Stomach (tissue), 9 donors: Measurements from ENCODE around the gene S100A3. TPM values are rescaled to one million over a fixed set of nuclear protein-coding genes. Genes with fewer than 3 reads are reported as not detected.

ENCODE experiments used
- DNase-seq, 2 donors: peaks; one replicate each; pipeline versions ENCODE4 v3.0.0 to v3.0.0-alpha.2; 2013 to 2019
- H3K27ac ChIP-seq, 5 donors: fragments of 200-600 bp in 4 of 5; sonication (generic) in 4 of 5; one replicate each; pipeline ENCODE4 v1.5.1; 2013 to 2019; ENCODE audit warnings: mild to moderate bottlenecking in 1 of 5, moderate library complexity in 1 of 5
- H3K27me3 ChIP-seq, 3 donors: fragments of 200-600 bp; sonication (generic); one replicate each; pipeline ENCODE4 v1.5.1; 2017 to 2019; ENCODE audit warnings: mixed run types in 1 of 3
- H3K36me3 ChIP-seq, 4 donors: fragments of 200-600 bp; sonication (generic); 1 replicate in 3 of 4; 2 replicates in 1 of 4; pipeline ENCODE4 v1.5.1; 2016 to 2019
- H3K4me1 ChIP-seq, 4 donors: fragments of 200-600 bp; sonication (generic); one replicate each; pipeline ENCODE4 v1.5.1; 2016 to 2019
- H3K4me3 ChIP-seq, 4 donors: fragments of 200-600 bp; sonication (generic) in 3 of 4; one replicate each; pipeline ENCODE4 v1.5.1; 2016 to 2019; ENCODE audit warnings: mild to moderate bottlenecking in 1 of 4
- H3K9me3 ChIP-seq, 4 donors: fragments of 200-600 bp; sonication (generic); one replicate each; pipeline ENCODE4 v1.5.1; 2016 to 2019
- EP300 ChIP-seq: sonication (generic); formaldehyde crosslinking; IDR thresholded peaks from one replicate; pipeline ENCODE4 v1.6.1; 2017; ENCODE audit warnings: antibody characterized with exemption
- POLR2A ChIP-seq, 4 donors: fragments of 450-650 bp; IDR thresholded peaks; one replicate each; pipeline ENCODE4 v1.6.1; 2016; ENCODE audit warnings: antibody characterized with exemption in 4 of 4, control low read depth in 2 of 4, mild to moderate bottlenecking in 1 of 4, moderate library complexity in 1 of 4
- POLR2AphosphoS5 ChIP-seq, 3 donors: sonication (generic); formaldehyde crosslinking; IDR thresholded peaks; one replicate each; pipeline ENCODE4 v1.6.1; 2016; ENCODE audit warnings: antibody characterized with exemption in 3 of 3
- WGBS, 5 donors: extraction: QIAGEN DNeasy Blood & Tissue Kit in 3 of 5; methylation state at CpG; one replicate each; pipeline versions ENCODE4 v1.1.5 to v1.1.7; 2013 to 2018; 5-methylcytosine and 5-hydroxymethylcytosine counted together
- intact Hi-C: fragments of 100-400 bp; cut with DNase I; formaldehyde crosslinking; loops from one replicate; pipeline ENCODE4 v1.15.1; 2023; ENCODE audit warnings: low total_unique reads
- polyA plus RNA-seq, 3 donors: library from polyadenylated mRNA; stranded (reverse); fragments of 200-250 nt; gene quantifications; one replicate each; pipeline ENCODE4 v1.2.3, GENCODE V29; 2013
- total RNA-seq, 5 donors: library from RNA; depleted of rRNA; stranded (reverse); fragments of >200 nt; gene quantifications; one replicate each; pipeline versions ENCODE4 v1.1.0 to v1.2.3, GENCODE V29; 2014 to 2016
- TF ChIP-seq, protein P1 (sequence below), 7 experiments: fragments of 450-650 bp in 4 of 7; fragments of 200-600 bp in 3 of 7; sonication (generic) in 3 of 7; IDR thresholded peaks; one replicate each; pipeline ENCODE4 v1.5.1; 2016 to 2019; ENCODE audit warnings: antibody characterized with exemption in 7 of 7, control low read depth in 2 of 7, mild to moderate bottlenecking in 1 of 7
- donor health status: healthy with polysubstance abuse.
- donor health status: Bipolar disorder and iron deficiency.
- donor health status: healthy.

S100A3 gene
- total and polyA plus RNA-seq, 8 donors, result 2.6 to 15.0 (median 5.4) TPM; not detected in 5

DNA sequence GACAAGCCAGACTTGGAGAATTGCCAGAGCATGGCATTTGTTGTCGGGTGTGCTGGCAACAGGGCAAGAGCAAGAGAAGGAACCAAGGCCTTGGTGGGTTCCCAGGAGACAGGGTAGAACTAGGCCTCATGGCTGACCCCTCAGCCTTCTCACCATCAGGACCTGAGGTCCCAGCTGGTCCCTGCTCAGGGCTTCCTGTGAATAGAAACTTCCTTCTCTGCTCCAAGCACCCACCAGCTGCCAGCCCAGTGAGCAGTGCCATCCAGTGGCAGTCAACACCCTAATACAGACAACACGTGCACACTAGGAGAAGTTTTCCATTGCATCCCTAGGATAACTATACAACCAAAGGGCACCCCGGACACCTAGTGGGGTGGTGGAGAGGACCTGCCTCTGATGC lies 36.0 kb downstream of the S100A3 start:
- 51 to 72% (median 63%) methylated on average over 3 of the region's 3 CpGs for WGBS, 5 donors
- Histone ChIP-seq H3K4me3 (no peak overlapping the region), H3K9me3 (no peaks in the 10 kb centered on the region), H3K4me1 (peaks cover 12 to 29% (median 13%) of the 10 kb centered on the region in 4 donors), H3K27me3 (no peaks in the 10 kb centered on the region), H3K27ac (no peak overlapping the region), H3K36me3 (no peaks in the 10 kb centered on the region)
- TF ChIP-seq EP300 (no peak), POLR2AphosphoS5 (IDR thresholded peaks at IDR 0.05) (no peak)
- TF ChIP-seq, protein P1, sequence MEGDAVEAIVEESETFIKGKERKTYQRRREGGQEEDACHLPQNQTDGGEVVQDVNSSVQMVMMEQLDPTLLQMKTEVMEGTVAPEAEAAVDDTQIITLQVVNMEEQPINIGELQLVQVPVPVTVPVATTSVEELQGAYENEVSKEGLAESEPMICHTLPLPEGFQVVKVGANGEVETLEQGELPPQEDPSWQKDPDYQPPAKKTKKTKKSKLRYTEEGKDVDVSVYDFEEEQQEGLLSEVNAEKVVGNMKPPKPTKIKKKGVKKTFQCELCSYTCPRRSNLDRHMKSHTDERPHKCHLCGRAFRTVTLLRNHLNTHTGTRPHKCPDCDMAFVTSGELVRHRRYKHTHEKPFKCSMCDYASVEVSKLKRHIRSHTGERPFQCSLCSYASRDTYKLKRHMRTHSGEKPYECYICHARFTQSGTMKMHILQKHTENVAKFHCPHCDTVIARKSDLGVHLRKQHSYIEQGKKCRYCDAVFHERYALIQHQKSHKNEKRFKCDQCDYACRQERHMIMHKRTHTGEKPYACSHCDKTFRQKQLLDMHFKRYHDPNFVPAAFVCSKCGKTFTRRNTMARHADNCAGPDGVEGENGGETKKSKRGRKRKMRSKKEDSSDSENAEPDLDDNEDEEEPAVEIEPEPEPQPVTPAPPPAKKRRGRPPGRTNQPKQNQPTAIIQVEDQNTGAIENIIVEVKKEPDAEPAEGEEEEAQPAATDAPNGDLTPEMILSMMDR (IDR thresholded peaks at IDR 0.05), result peak in 1 of 7 experiments; percentile 6
- intact Hi-C loops, result loop anchor here (5.0 kb wide), 1 partner anchor 59 kb away; no protein-coding TSS in a partner anchor
- no peak for DNase-seq

DNA sequence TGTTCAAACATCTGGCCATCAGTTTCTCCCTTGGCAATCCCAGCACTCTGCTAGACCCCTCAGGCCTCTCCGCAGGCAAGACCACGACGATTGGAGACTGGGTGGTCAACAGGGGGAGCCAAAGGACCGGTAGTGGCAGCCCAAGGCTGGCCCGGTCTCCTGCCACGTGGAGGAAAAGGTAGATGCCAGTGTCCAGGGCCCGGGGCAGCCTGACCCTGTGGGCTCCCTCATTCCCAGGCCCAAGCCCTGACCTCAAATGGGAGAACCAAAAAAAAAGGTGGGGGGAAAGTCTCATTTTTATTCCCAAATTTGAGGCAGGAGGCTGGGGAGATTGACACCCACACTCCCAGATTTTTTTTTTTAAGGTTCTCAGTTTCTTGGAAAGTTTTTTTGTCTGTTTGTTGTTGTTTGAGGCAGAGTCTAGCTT lies 38.1 kb downstream of the S100A3 start:
- H3K4me1 ChIP-seq, result peaks cover 13 to 38% (median 22%) of the 10 kb centered on the region in 4 donors
- peak overlapping the region in 1 of 5 donors; percentile 36 for H3K27ac ChIP-seq
- TF ChIP-seq, protein P1 (IDR thresholded peaks at IDR 0.05), result peak in 5 of 7 experiments; percentile 71 to 93 (median 90)
- peak in 1 of 3 donors; percentile 70 for TF ChIP-seq POLR2AphosphoS5 (IDR thresholded peaks at IDR 0.05)
- TF ChIP-seq POLR2A (IDR thresholded peaks at IDR 0.05), result no peak
- no peaks in the 10 kb centered on the region for H3K27me3 ChIP-seq
- no peaks in the 10 kb centered on the region for H3K36me3 ChIP-seq
- DNase-seq, result peak; percentile 86 to 93
- intact Hi-C loops, result loop anchor here (5.0 kb wide), 1 partner anchor 61 kb away; no protein-coding TSS in a partner anchor
- no peak overlapping the region for H3K4me3 ChIP-seq
- H3K9me3 ChIP-seq, result no peaks in the 10 kb centered on the region
- WGBS, 5 donors, result 0 to 2% (median 0%) methylated on average over 7 of the region's 7 CpGs

DNA sequence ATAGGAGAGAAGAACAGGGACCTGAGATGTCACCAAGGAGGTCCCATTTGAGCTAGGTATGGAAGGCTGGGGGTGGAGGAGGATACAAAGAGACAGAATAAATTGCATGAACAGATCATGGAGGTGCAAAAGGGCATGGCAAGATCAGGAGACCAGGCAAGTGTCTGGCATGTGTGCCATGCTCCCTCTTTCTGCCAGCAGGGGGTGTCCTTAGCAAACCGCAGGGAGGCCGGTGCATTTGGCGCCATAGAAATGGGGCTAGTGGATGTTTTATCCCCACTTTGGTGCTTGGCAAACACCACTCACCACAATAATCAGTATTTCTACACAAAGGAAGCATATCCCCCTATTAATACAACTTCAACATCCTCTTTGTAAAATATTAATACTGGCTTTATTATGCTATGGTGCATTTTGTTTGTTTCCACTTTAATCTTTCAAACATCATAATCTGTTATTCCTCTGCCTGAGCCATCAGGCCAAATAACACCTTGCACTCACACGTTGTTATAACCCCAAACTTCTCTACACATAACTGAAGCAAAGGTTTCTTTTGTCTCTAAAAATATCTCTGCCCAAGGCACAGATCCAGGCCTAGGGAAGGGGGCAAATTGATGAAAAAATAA lies 39.2 kb downstream of the S100A3 start:
- no peak overlapping the region for H3K27ac ChIP-seq
- peaks cover 4 to 28% (median 17%) of the 10 kb centered on the region in 4 donors for H3K4me1 ChIP-seq
- H3K36me3 ChIP-seq, result no peaks in the 10 kb centered on the region
- WGBS, 5 donors, result 60 to 81% (median 73%) methylated on average over 4 of the region's 4 CpGs
- no peaks in the 10 kb centered on the region for H3K9me3 ChIP-seq
- H3K27me3 ChIP-seq, result no peaks in the 10 kb centered on the region
- TF ChIP-seq, protein P1 (IDR thresholded peaks at IDR 0.05), result peak in 5 of 7 experiments; percentile 28 to 50 (median 38)
- no peak for TF ChIP-seq POLR2A (IDR thresholded peaks at IDR 0.05)
- intact Hi-C loops, result loop anchor here (5.0 kb wide), 1 partner anchor 62 kb away; no protein-coding TSS in a partner anchor
- DNase-seq, result peak; percentile 55 to 62
- no peak overlapping the region for H3K4me3 ChIP-seq

DNA sequence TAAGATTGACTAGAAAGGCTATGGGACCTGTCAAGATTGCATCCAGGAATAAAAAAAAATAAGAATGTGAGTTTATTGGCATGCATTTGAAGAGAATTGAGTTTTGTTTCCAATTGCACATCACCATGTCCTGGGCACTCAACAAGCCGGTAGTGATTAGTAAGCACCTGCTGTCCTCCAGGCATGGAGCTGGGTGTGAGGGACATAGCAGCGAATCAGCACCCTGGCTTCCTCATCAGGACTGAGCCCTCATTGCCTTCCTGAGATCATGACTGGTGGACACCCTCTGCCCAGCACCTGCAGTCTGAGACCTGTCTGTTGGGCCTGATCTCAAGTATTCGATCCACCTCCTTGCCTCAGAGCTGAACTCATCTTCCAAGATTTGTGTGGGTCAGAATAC lies 40.0 kb downstream of the S100A3 start:
- no peaks in the 10 kb centered on the region for H3K27me3 ChIP-seq
- no peak for DNase-seq
- no peak for TF ChIP-seq POLR2AphosphoS5 (IDR thresholded peaks at IDR 0.05)
- TF ChIP-seq EP300, result no peak
- TF ChIP-seq, protein P1 (IDR thresholded peaks at IDR 0.05), result no peak
- TF ChIP-seq POLR2A (IDR thresholded peaks at IDR 0.05), result no peak
- peaks cover 4 to 25% (median 15%) of the 10 kb centered on the region in 4 donors for H3K4me1 ChIP-seq
- intact Hi-C loops, result no loop called here
- WGBS, 5 donors, result 88 to 98% (median 95%) methylated on average over 3 of the region's 3 CpGs
- no peaks in the 10 kb centered on the region for H3K36me3 ChIP-seq
- H3K27ac ChIP-seq, result no peak overlapping the region
- no peaks in the 10 kb centered on the region for H3K9me3 ChIP-seq
- H3K4me3 ChIP-seq, result no peak overlapping the region
